Activated T-helper 9 cell treated with anti-CD3 and anti-CD28 coated beads, Interleukin-2, amount 50 U/mL, for 16 hours (primary cell): Measurements from ENCODE around the gene TRDN.
"Not testable (repeated sequence)": the region's sequence is repeated elsewhere in the genome, so short reads cannot be mapped to it uniquely, and the experiment has no call there.

ENCODE experiments used
- DNase-seq: peaks from one replicate; pipeline ENCODE4 v3.0.0-alpha.2; 2020; ENCODE audit warnings: low read depth

Gene TRDN

DNA sequence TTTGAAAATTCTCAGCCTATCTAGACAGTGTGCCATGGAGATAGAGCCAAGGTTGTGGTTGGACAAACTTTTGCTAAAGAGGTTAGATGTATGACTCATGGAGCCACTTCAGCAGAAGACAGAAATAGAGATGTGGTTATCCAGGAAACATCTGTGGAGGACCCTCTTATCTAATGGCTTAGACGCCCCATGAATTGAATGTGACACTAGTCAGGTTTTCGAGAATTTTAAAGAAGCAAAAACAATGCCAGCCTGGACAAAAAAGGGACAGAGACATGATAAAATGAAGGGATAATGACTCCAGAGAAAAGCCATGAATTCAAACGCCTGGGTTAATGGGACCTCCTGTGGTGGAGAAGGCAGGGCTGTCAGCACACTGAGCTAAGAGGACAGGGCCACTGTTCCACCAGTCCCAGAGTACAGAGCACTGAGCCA lies 360.2 kb downstream of the TRDN start:
- no peak for DNase-seq

DNA sequence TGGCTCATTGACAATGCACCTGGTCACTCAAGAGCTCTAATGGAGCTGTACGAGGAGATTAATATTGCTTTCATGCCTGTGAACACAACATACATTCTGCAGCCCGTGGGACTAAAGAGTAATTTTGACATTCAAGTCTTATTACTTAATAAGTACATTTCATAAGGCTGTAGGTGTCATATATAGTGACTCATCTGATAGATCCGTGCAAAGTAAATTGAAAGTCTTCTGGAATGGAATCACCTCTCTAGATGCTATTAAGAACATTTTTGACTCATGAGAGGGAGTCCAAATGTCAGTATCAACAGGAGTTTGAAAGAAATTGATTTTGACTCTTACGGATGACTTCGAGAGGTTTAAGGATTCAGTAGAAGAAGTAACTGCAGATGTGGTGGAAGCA lies 372.8 kb downstream of the TRDN start:
- DNase-seq = no peak

DNA sequence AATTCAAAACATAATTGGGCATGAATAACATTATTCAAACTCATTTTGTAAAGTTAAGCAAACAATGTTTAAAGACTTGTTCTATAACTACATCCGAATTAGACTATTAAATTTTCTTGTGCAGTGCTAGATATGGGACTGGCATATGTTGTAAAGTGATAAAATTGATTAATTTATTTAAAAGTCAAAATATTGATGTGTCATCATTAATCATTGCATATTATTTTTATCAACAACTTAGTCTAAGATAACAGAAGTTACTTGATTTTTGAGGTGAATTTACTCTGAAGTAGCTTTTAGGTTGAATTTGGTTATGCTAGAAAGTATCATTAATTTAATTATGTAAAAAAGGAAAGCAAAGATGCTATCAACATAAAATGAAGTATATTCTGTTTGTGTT lies 396.1 kb downstream of the TRDN start:
- no peak for DNase-seq

DNA sequence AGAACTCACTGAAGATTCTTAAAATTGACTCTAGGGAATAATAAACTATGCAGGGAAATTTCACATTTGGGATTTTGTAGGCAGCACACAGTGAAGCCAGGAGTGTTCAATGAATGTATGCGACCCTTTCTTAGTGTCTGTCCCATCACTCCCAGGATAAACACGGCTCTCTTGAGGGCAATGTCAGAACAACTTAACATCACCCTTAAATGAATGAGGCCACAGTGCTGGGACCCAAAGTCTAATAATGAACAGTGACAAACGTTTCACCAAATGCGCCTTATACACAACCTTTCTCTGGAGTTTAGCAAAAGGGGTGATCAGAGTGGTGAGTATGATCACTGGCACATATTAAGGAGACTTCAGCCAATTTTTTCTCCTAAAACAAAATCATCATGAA lies 403.4 kb downstream of the TRDN start:
- no peak for DNase-seq

DNA sequence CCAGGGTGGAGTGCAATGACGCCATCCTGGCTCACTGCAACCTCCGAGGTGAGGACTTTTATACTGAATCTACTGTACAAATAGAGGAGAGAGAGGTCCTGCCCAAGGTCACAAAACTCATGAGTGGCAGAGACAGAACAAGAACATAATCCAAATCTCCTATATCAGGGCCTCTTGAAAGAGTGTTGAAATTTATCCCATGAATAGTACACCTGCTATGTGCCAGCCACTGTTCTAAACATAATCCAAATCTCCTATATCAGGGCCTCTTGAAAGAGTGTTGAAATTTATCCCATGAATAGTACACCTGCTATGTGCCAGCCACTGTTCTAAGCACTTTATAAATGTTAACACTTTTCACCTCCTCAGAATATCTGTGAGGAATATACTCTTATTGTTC lies 409.0 kb downstream of the TRDN start:
- not testable (repeated sequence) for DNase-seq

DNA sequence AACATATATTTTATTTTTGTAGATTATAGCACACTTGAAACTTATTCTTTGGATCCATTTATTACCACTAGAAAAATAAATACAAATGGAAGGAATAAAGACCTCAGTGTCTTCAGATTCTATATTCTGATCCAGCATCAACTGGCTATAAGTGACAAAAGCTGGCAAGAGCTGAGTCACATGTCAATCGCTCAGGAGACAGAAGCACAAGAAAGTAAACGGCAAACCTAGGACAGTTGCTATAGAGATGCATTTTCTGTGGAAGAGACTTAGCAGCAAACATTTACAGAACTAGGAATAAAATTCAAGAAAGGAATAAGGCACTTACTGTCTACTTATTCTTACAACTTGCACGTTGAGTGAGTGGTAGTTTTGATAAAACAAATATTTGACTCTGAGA lies 410.4 kb downstream of the TRDN start:
- no peak for DNase-seq

DNA sequence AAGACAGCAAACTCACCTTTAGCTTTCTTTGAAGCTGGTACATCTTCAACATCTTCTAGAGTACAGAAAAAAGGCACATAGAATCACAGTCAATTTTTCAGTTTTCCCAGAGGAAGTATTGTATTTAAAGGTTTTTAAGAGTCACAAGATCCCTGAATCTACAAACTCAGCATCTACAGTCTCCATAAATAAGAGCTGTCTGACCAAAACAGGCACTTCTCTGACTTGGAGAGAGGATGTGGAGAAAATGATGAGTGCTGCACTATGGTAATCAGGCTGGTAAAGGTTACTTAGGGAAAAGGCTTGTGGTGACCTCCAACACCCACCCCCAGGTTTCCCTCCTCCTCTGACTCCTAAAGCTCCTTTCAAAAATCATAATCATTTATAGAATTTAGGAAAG lies 412.7 kb downstream of the TRDN start:
- no peak for DNase-seq

DNA sequence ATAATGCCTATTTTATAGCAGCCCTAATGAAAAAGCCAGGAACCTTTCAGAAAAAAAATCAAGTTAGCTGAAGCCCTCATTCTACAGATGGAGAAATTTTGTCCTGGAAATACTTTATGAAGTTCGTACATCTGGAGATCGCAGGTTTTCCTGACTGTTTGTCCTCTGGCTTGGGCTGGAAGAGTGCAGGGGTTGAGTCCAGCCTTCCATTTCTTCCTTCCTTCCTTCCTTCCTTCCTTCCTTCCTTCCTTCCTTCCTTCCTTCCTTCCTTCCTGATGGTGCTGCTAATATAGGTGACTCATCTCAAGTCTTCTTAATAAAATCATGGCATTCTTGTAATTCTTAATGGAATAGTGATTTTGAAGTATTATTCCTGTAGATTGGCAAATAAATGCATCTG lies 413.3 kb downstream of the TRDN start:
- DNase-seq = no peak

DNA sequence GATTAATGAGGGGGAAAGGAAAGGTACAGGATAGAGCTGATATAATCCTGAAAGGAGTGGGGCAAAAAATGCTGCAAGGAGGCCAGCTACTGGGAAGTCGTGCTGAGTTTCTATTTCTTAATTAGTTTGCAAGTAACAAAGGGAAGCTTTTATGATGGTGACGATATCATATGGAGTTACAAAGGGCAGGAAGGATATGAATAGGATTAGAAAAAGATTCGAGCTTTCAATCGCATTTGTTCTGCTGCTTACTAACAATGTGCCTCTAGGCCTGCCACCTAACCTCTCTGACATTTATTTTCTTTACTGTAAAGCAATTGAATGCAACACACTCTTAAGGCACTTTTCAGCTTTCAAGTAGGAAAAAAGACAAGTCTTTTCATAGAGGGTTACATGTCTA lies 421.5 kb downstream of the TRDN start:
- DNase-seq = no peak

DNA sequence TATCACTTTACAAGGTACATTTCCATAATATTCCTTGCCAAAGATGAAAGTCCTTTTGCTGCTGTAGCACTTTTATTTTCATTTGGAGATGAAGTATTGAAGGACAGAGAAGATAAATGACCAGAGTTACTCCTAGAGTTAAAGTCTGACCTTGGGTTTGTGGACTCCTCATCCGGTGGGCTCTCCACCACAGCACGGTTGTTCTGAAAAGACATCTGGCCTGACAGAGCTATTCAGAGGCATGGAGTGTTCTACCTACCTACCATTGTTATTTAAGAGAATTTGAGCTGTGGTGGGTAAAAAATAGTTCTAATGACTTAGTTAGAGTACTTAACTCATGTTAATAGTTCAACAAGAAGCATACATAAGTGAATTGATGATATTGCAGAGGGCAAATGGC lies 422.3 kb downstream of the TRDN start:
- DNase-seq = no peak

DNA sequence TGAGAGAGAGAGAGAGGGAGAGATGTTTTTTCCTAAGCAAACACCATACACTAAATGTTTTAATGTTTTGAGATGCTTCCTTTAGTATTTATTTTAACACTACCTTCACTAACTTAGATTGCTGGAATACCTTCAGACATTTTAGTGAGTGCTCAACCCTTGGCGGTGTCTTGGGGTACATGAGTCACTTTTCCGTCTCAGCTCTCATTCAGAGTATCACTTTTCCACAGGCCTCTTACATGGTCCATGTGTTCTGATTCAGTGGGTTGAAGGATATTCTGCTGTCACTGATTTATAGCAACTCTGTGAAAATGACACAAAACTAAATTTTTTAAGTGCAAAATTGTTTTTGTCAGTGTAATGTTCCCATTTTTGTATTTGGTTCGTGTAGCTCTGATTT lies 422.8 kb downstream of the TRDN start:
- no peak for DNase-seq

DNA sequence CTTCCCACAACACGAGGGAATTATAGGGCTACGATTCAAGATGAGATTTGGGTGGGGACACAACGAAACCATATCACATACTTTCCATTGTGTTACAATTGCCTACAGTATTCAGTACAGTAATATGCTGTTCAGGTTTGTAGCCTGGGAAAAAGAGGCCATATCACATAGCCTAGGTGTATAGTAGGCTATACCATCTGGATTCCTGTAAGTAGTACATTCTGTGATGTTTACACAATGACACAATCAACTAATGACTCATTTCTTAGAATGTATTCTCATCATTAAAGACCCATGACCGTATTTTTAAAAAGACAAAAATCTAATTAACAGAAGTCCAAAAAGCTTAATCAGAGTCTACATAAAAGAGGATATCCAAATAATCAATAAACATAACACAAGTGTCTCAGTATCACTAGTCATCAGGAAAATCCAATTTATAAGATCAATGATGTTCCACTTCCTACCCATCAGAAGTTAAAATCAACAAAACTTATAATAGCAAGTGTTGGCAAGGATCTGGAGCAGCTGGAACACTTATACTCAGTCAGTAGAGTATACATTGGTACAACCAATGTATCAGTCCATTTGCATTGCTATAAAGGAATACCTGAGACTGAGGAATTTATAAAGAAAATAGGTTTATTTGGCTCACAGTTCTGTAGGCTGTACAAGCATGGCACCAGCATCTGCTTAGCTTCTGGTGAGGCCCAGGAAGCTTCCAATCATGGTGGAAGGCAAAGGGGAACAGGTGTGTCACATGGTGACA lies 424.8 kb downstream of the TRDN start:
- no peak for DNase-seq

DNA sequence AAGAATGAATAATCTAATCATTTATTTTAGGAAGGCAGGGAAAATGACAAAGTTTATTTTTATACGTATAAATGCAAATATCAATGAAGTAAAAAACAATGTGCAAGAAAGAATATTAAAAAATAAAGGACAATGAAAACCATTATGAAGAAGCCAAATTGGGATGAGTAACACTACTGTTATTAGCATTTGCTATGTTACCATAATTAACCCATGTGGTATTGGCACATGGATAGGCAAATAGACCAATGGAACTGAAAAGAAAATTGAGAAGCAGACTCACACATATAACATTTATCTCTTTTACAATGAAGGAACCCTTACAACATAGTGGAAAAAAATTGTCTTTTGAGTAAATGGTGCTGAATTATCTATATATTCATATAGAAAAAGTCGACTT lies 426.1 kb downstream of the TRDN start:
- no peak for DNase-seq

DNA sequence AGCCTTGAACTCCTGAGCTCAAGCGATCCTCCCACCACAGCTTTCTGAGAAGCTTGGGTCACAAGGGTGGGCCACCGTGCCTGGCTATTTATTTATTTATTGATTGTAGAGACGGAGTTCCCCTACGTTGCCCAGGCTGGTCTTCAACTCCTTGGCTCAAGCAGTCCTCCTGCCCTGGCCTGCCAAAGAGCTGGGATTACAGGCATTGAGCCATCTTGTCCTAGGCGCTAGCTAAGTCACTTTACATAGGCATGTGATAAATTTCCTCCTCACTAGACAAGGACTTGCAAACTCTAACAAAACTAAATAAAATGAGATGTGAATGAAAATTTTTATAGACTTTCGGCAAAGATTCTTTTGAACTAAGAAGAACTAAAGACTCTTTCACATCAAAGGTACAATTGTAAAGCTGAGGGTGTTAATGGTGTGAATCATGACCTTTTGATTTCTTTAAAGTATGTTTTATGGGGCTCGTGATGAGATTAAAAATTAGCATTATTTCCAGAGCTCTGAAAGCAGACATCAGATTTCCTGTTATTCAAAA lies 428.7 kb downstream of the TRDN start:
- DNase-seq = no peak

DNA sequence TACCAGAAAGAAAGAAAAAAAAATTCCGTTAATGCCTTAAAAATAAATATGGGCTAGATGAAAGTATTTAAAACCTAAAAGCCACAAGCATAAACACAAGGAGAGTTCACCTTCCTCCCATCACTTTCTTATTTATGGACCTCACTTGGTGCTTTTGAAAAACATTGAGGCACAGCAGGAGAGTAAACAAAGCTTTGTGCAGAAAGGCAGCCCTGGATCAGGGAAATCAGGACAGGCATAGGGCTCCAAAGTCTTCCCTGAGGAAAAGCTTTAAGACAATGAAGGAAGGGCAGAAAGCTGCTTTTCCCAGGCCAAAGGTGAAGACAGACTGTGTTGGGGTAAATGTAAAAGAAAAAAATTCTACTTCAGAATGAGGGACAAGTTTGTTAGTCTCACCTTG lies 432.8 kb downstream of the TRDN start:
- DNase-seq = no peak

DNA sequence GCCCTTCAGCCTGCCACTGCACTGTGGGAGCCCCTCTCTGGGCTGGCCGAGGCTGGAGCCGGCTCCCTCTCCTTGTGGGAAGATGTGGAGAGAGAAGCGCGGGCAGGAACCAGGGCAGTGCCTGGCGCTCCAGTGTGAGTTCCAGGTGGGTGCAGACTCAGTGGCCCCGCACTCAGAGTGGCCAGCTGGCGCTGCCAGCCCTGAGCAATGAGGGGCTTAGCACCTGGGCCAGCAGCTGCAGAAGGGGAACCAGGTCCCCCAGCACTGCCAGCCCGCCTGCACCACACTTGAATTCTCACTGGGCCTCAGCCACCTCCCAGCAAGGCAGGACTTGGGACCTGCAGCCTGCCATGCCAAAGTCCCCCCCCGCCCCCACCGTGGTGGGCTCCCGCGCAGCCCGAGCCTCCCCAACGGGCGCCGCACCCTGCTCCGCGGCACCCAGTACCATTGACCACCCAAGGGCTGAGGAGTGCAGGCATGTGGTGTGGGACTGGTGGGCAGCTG lies 434.8 kb downstream of the TRDN start:
- DNase-seq = no peak

DNA sequence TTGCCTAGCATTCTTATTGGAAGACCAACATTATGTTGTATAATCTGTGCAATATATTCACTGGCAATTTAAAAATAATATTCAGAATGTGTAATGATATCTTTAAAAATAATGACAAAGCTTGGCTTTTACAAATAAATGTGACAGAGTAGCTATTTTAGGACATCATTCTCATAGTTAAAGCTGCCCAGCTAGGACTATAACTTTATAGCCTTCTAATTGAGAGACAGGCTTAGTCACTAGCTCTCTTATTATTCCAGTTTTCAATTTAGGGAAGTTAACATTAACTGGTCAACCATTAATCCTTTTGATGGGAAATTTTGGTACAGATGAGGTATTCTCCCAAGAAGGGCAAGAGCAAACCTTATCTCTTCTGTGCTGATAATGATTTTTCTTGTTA lies 443.5 kb downstream of the TRDN start:
- no peak for DNase-seq

DNA sequence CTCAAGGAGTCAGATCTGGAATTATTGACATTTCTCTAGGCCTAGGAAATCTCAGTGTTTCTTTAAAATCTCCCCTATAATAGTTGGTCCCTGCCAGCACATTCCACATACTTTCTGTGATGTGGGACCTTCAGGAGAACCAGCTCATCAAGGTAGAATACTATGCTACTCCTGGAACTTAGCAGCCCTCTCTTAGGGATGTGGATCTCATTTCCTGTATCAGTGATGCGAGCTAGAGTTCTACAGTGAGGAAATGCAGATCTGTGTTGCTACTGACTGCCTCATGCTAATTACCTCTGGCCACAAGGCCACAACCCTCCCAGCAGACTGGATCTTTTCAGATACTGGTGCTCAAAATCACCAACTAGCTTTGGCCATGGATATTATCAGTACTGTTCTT lies 446.9 kb downstream of the TRDN start:
- DNase-seq = no peak

DNA sequence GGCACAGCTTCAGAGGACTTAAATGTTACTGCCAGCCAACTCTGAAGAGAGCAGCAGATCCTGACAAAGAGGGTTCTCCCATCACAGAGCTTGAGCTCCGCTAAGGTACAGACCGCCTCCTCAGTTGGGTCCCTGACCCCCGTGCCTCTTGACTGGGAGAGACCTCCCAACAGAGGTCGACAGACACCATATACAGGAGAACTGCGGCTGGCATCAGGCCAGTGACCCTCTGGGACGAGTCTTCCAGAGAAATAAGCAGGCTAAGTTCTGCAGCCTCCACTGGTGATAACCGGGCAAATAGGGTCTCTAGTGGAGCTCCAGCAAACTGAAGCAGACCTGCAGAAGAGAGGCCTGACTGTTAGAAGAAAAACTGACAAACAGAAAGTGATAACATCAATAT lies 453.8 kb downstream of the TRDN start:
- no peak for DNase-seq

DNA sequence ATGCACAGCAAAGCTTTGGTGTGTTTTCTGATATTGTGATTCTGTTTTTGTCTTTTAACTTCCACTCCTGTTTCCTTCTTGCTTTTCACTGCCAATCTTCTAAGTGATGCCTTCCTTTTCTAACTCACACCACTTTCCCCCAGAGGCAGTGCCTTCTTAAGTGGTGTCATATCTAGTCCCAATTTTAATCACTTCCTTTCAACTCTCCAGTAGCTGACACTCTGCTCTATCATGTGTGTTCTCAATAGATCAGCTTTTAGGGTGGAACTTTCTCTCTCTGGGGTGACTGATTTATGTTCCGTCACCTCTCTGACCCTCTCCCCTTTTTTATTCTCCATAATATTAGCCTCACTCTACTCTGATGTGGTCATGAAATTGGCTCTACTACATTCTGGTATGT lies 460.0 kb downstream of the TRDN start:
- no peak for DNase-seq

DNA sequence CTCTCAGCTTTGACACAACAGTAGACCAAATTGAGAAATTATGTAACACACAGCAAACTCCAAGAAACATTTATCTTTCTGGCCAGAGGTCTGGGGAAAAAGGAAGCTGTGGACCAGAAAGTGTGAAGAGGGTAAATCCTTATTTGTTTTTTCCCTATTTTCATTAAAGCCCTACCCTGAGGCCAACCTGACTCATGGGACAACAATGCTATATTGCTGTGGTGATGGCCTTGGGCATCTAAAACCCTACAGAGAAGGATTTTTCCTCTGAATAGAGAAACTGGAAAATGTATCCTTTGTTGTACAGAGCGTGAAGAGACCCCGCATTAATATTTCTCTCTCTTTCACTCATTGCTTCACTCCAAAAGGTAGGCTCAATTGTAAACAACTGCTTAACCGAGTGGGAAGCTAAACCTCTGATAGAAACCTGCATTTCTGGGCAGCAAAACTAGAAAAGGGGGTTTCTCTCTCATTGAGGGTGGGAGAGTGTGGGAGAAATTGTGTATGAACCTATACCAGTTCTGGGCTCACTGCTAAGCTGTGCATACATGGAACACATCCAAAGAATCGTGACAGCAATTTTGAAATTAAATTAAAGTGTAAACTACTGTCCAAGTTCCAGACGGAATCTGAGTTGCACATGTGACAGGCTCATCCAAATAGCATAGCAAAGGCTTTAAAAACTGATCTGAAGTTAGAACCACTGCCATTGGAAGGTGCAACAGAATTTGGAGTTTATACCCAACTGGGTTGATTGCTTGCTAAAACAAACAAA lies 465.2 kb downstream of the TRDN start:
- no peak for DNase-seq

DNA sequence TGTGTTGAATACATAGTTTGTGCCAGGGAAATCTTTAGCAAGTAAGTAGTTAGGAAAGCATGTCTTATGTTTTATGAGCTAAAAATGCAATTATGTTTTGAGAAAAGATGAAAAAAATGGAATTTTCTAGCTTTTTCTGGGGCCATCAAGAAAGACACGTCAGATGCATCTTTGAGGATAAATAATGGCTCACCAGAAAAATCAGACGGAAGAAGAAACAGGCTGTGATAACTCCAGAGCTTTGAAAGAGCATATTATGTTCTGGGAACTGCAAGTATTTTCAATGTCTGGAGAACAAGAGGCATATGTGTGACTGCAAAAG lies 467.0 kb downstream of the TRDN start:
- no peak for DNase-seq
